HepG2 (cell line): Measurements from ENCODE around the gene NDUFV1. TPM values are rescaled to one million over a fixed set of nuclear protein-coding genes. Genes with fewer than 3 reads are reported as not detected.

Experiments
- ARNT ChIP-seq: fragments of 450-650 bp; IDR thresholded peaks from 2 replicates; pipeline ENCODE4 v1.6.1; 2017
- BORCS8-MEF2B ChIP-seq: sonication (generic); formaldehyde crosslinking; IDR thresholded peaks from 2 replicates; pipeline ENCODE4 v1.8.0; 2022; ENCODE audit warnings: mild to moderate bottlenecking, missing genetic modification reagents
- ELK4 ChIP-seq: sonication (generic); formaldehyde crosslinking; IDR thresholded peaks from 2 replicates; pipeline ENCODE4 v1.9.0; 2021; ENCODE audit warnings: missing genetic modification reagents, borderline replicate concordance
- GPBP1L1 ChIP-seq: sonication (generic); formaldehyde crosslinking; IDR thresholded peaks from 2 replicates; pipeline ENCODE4 v1.5.0; 2020; ENCODE audit warnings: mild to moderate bottlenecking, missing genetic modification reagents
- HOXA3 ChIP-seq: sonication (generic); formaldehyde crosslinking; IDR thresholded peaks from 2 replicates; pipeline ENCODE4 v1.5.0; 2020; ENCODE audit warnings: missing genetic modification reagents
- NFE2 ChIP-seq: sonication (generic); formaldehyde crosslinking; IDR thresholded peaks from 2 replicates; pipeline ENCODE4 v1.4.0; 2020; ENCODE audit warnings: missing genetic modification reagents
- NR2F2 ChIP-seq: IDR thresholded peaks from 2 replicates; pipeline ENCODE4 v1.6.1; 2012; ENCODE audit warnings: low read depth, inconsistent platforms, borderline replicate concordance
- PHF8 ChIP-seq: sonication (generic); formaldehyde crosslinking; IDR thresholded peaks from 2 replicates; pipeline ENCODE4 v1.5.0; 2020; ENCODE audit warnings: missing genetic modification reagents
- SNAI1 ChIP-seq: sonication (generic); formaldehyde crosslinking; IDR thresholded peaks from 2 replicates; pipeline ENCODE4 v1.5.0; 2020; ENCODE audit warnings: mild to moderate bottlenecking, missing genetic modification reagents, borderline replicate concordance
- SP2 ChIP-seq: sonication (generic); formaldehyde crosslinking; IDR thresholded peaks from 2 replicates; pipeline ENCODE4 v1.5.1; 2020; ENCODE audit warnings: mild to moderate bottlenecking, missing genetic modification reagents
- STAG1 ChIP-seq: sonication (generic); formaldehyde crosslinking; IDR thresholded peaks from 2 replicates; pipeline ENCODE4 v1.4.0; 2020; ENCODE audit warnings: missing genetic modification reagents
- TCF7L2 ChIP-seq: IDR thresholded peaks from 2 replicates; pipeline ENCODE4 v1.6.1; 2011; ENCODE audit warnings: mild to moderate bottlenecking, low read depth, low read length, moderate library complexity
- TP53 ChIP-seq: sonication (generic); formaldehyde crosslinking; conservative IDR thresholded peaks from 2 replicates; pipeline ENCODE4 v1.4.0; 2020; ENCODE audit warnings: missing genetic modification reagents
- ZNF10 ChIP-seq: sonication (generic); formaldehyde crosslinking; IDR thresholded peaks from 2 replicates; pipeline ENCODE4 v1.4.0; 2020; ENCODE audit warnings: mild to moderate bottlenecking, low read depth, missing genetic modification reagents, borderline replicate concordance
- ZNF138 ChIP-seq: sonication (generic); formaldehyde crosslinking; IDR thresholded peaks from 2 replicates; pipeline ENCODE4 v1.5.0; 2020; ENCODE audit warnings: mild to moderate bottlenecking, low read depth, missing genetic modification reagents
- ZNF225 ChIP-seq: sonication (generic); formaldehyde crosslinking; IDR thresholded peaks from 2 replicates; pipeline ENCODE4 v1.4.0; 2020; ENCODE audit warnings: mild to moderate bottlenecking, missing genetic modification reagents
- ZNF232 ChIP-seq: sonication (generic); formaldehyde crosslinking; IDR thresholded peaks from 2 replicates; pipeline ENCODE4 v1.4.0; 2020; ENCODE audit warnings: missing genetic modification reagents, borderline replicate concordance
- ZNF34 ChIP-seq: sonication (generic); formaldehyde crosslinking; IDR thresholded peaks from 2 replicates; pipeline ENCODE4 v1.4.0; 2020; ENCODE audit warnings: mild to moderate bottlenecking, missing genetic modification reagents, borderline replicate concordance
- ZNF367 ChIP-seq: sonication (generic); formaldehyde crosslinking; IDR thresholded peaks from 2 replicates; pipeline ENCODE4 v1.4.0; 2020; ENCODE audit warnings: missing genetic modification reagents, borderline replicate concordance
- ZNF382 ChIP-seq: sonication (generic); formaldehyde crosslinking; IDR thresholded peaks from 2 replicates; pipeline ENCODE4 v1.5.0; 2020; ENCODE audit warnings: missing genetic modification reagents, mild to moderate bottlenecking, borderline replicate concordance
- ZNF484 ChIP-seq: sonication (generic); formaldehyde crosslinking; IDR thresholded peaks from 2 replicates; pipeline ENCODE4 v1.5.1; 2020; ENCODE audit warnings: mild to moderate bottlenecking, low read depth, missing genetic modification reagents, borderline replicate concordance
- ZNF546 ChIP-seq: sonication (generic); formaldehyde crosslinking; conservative IDR thresholded peaks from 2 replicates; pipeline ENCODE4 v1.8.1; 2023; ENCODE audit warnings: mild to moderate bottlenecking, missing genetic modification reagents
- ZNF580 ChIP-seq: IDR thresholded peaks from 2 replicates; pipeline ENCODE4 v1.6.1; 2016; ENCODE audit warnings: low read depth, borderline replicate concordance
- ZNF619 ChIP-seq: sonication (generic); formaldehyde crosslinking; IDR thresholded peaks from 2 replicates; pipeline ENCODE4 v1.4.0; 2020; ENCODE audit warnings: mild to moderate bottlenecking, missing genetic modification reagents
- ZNF629 ChIP-seq: sonication (generic); formaldehyde crosslinking; conservative IDR thresholded peaks from 2 replicates; pipeline ENCODE4 v1.5.0; 2020; ENCODE audit warnings: missing genetic modification reagents
- ZNF691 ChIP-seq: sonication (generic); formaldehyde crosslinking; IDR thresholded peaks from 2 replicates; pipeline ENCODE4 v1.4.0; 2020; ENCODE audit warnings: missing genetic modification reagents, low read depth, mild to moderate bottlenecking, borderline replicate concordance
- ZNF839 ChIP-seq: sonication (generic); formaldehyde crosslinking; IDR thresholded peaks from 2 replicates; pipeline ENCODE4 v1.4.0; 2020; ENCODE audit warnings: missing genetic modification reagents, mild to moderate bottlenecking, borderline replicate concordance
- ZNF883 ChIP-seq: sonication (generic); formaldehyde crosslinking; IDR thresholded peaks from 2 replicates; pipeline ENCODE4 v1.5.1; 2020; ENCODE audit warnings: mild to moderate bottlenecking, missing genetic modification reagents; ENCODE audit errors: not compliant biosample characterization
- ZZZ3 ChIP-seq: sonication (generic); formaldehyde crosslinking; IDR thresholded peaks from 2 replicates; pipeline ENCODE4 v1.4.0; 2020; ENCODE audit warnings: missing genetic modification reagents, mild to moderate bottlenecking, borderline replicate concordance
- polyA plus RNA-seq, 8 experiments: library from polyadenylated mRNA; depleted of rRNA in 3 of 8; stranded (reverse) in 7 of 8; unstranded in 1 of 8; fragments of >200 nt; fragmentation: Illumina TruSeq in 4 of 8; extraction: Trizol in 4 of 8; gene quantifications; 2 replicates each; pipeline versions ENCODE4 v1.2.1 to v1.2.3, GENCODE V29; 2011 to 2016; ENCODE audit warnings: low read depth in 4 of 8, missing spikeins in 1 of 8, mixed read lengths in 1 of 8; ENCODE audit not compliant: insufficient read depth in 1 of 8
- total RNA-seq, 5 experiments: library from RNA; depleted of rRNA; stranded (reverse); fragments of >200 nt; fragmentation: Illumina TruSeq; extraction: Trizol; gene quantifications; 2 replicates each; pipeline ENCODE4 v1.2.3, GENCODE V29; 2016; ENCODE audit warnings: low read depth in 1 of 5

NDUFV1 gene
- total and polyA plus RNA-seq, 2 of the 13 experiments (the other 11 are each of a cell fraction or from before 2014, with no cell fraction given) = 88.9 to 137 TPM

GRCh38 chr11:67632175-67632981 is 25.6 kb downstream of the NDUFV1 start (continued):
- TF ChIP-seq GPBP1L1 (CRISPR knock-in tag) (no peak), SNAI1 (CRISPR knock-in tag) (no peak), NR2F2 (peak; percentile 99), TP53 (CRISPR knock-in tag) (no peak), ZNF839 (no peak), ZNF883 (CRISPR knock-in tag) (no peak), ZNF629 (CRISPR knock-in tag) (peak; percentile 100), ZNF232 (CRISPR knock-in tag) (no peak), ZNF10 (CRISPR knock-in tag) (no peak), PHF8 (CRISPR knock-in tag) (peak; percentile 51; the same call in 1 of the 2 replicates), ARNT (no peak), ZNF580 (CRISPR knock-in tag) (no peak), ZNF138 (CRISPR knock-in tag) (no peak), ELK4 (no peak), ZNF34 (CRISPR knock-in tag) (no peak), TCF7L2 (no peak), ZNF367 (CRISPR knock-in tag) (no peak), NFE2 (CRISPR knock-in tag) (no peak), ZNF484 (CRISPR knock-in tag) (no peak), ZNF619 (CRISPR knock-in tag) (no peak; the same call in 1 of the 2 replicates), ZZZ3 (CRISPR knock-in tag) (no peak; the same call in 1 of the 2 replicates), BORCS8-MEF2B (no peak), ZNF382 (CRISPR knock-in tag) (no peak), SP2 (CRISPR knock-in tag) (no peak), STAG1 (CRISPR knock-in tag) (no peak), ZNF225 (CRISPR knock-in tag) (no peak; the same call in 1 of the 2 replicates), ZNF546 (CRISPR knock-in tag) (no peak), HOXA3 (CRISPR knock-in tag) (peak; percentile 68; the same call in 1 of the 2 replicates), ZNF691 (CRISPR knock-in tag) (no peak)
